H1 (cell line): ENCODE results near the gene BAD. TPM values are rescaled to one million over a fixed set of nuclear protein-coding genes. Genes with fewer than 3 reads are reported as not detected.

ENCODE experiments used
- CREB1 ChIP-seq: IDR thresholded peaks from 2 replicates; pipeline ENCODE4 v1.6.1; 2012; ENCODE audit warnings: inconsistent platforms
- polyA plus RNA-seq, 7 experiments: library from polyadenylated mRNA; depleted of rRNA in 3 of 7; stranded (reverse) in 5 of 7; unstranded in 2 of 7; fragments of >200 nt in 5 of 7; fragments of 200-250 nt in 2 of 7; gene quantifications; 1 replicate in 5 of 7; 2 replicates in 1 of 7; 4 replicates in 1 of 7; pipeline versions ENCODE4 v1.2.1 to v1.2.3, GENCODE V29; 2011 to 2013; ENCODE audit warnings: missing spikeins in 2 of 7, mixed read lengths in 2 of 7
- total RNA-seq: library from RNA; stranded (reverse); fragmentation: NEBNext Ultra II Directional; extraction: Animal tissue kit (Norgen Biotek cat#: 25700); gene quantifications from 2 replicates; pipeline ENCODE4 v1.2.1, GENCODE V29; 2021

The BAD gene
- total and polyA plus RNA-seq, 2 of the 8 experiments (the other 6 are each of a cell fraction or from before 2014, with no cell fraction given), result 23.1 to 33.7 TPM

DNA sequence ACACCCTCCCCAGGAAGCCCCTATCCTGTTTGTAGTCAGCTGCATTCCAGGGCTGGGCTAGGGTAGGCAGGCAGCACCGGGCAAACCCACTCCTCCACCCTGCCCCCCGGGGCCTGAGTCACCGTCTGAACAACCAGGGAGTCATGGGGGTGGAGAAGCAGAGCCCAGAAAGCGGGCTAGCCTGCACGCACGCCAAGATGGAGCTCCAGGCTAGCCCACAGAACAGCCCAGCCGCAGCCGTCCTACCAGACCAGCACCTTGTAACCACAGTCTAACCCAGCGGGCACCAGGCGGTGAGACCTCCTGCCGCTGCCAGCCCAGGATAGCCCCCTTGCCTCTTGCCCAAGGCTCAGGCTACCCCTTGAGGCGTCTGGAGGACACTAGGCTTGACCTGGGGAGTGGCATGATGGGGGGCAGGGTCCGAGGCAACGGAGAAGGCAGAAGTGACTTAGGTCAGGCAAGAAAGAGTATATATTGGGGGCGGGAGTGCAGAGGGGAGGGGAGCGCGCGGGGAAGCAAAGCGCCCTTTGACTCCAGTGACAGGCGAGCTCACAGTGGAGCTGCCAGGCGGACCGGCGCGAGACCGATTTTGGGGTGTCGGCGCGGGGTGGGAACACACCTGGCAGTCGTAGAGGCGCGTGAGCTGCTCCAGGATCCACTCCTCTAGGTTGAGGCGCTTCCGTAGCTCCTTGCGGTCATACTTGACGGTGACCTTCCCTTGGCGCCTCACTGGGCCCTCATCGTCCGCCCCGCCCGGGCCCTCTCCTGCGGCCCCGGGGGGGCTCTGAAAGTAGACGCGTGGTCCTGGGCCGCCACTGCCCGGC is 38.5 kb downstream of the BAD start (continued):
- TF ChIP-seq CREB1, result no peak
